ENCODE data around the gene TOP1.

Gene TOP1

DNA sequence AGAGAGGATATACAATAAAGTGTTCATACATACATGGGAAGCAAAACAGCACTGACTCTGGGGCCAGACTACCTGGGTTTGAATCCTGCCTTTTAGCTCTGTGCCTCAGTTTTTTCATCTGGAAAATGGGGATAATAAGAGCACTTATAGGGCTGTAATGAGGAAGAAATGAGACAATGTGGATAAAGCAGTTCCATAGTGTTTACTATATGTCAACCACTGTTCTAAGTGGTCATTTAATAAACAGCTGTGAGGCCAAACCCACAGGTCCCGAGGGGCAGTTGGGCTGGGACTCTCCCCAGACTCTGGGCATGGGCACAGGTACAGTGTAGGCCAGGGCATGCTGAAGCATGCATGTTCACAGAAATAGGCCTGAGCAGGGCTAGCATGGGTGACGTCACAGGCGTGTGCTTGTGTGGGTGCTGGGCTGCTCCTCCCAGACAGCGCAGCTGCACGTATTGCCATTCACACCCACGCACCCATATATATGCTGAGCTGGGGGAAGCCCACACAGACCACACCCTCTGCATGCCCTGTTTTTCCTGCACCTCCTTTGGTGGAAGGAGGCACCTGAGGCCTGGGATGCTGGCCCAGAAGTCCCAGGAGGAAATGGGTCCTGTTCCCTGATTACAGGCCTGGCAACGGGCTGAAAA lies 105.2 kb downstream of the TOP1 start:
- no peak for DNase-seq

DNA sequence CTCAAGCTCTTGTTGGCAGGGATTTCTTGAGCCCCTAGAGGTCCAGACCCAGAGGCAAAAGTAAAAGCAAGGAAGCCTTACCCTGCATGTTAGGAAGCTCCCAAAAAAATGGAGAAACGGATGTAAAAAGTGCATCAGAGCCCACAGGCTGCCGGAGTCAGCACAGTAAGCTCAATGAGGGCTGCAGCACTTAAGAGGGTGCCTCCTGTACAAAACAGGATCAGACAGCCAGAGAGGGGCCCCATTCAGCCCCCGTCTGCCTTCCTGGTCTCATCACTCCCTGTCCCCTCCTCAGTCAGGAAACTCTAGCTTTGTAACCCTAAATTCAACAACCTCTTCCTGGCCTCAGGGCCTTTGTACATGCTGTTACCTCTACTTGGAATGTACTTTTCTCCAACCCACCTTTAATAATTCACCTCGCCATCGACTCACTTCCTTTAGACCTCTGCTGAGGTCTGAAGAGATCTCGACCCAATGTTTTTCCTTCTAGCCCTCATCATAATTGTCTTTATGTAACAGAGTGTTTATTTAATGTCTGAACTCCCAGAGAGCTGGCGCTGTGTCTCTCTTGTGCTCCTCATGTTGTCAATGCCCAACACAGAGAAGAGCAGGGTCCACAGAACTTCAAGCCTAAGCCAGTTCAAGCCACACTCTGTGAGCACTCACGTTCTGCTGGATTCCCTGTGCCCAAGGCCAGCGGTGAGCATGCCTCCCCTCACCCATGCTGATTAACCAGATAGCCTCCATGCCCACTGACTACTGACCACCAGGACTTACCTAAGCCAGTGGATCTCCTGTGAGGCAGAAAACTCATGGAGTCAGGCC lies 106.0 kb downstream of the TOP1 start:
- no peak for DNase-seq

DNA sequence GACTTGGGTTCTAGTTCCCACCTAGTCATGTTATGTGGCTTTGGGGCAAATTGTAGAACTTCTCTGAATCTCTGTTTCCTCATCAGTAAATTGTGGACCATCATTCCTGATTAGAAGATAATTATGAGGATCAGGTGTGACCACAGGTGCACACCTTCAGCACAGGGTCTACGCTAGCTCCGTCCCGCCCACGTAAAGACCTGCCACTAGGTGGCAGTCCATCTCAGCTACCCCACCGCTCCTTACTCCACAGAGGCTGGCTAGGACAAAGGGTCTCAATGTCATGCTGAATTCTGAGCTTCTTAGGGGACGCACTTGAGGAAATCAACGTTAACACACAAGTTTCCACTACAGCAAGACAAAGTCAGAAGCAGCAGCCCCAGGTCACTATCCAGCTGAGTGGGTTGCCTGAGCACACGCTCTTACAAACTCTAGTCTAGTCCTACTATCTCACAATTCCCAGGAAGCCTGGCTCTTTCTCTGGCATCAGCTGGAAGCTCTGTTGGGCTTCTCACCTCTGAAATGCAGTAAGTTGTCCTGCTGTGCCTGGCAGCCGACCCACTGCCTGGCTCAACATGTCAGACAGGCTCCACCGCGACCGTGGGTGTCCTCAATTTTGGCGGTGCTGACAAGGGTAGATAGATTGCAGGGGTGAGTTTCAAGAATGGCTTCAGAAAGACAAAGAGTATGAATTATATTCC lies 106.7 kb downstream of the TOP1 start:
- peak; percentile 40 for DNase-seq

DNA sequence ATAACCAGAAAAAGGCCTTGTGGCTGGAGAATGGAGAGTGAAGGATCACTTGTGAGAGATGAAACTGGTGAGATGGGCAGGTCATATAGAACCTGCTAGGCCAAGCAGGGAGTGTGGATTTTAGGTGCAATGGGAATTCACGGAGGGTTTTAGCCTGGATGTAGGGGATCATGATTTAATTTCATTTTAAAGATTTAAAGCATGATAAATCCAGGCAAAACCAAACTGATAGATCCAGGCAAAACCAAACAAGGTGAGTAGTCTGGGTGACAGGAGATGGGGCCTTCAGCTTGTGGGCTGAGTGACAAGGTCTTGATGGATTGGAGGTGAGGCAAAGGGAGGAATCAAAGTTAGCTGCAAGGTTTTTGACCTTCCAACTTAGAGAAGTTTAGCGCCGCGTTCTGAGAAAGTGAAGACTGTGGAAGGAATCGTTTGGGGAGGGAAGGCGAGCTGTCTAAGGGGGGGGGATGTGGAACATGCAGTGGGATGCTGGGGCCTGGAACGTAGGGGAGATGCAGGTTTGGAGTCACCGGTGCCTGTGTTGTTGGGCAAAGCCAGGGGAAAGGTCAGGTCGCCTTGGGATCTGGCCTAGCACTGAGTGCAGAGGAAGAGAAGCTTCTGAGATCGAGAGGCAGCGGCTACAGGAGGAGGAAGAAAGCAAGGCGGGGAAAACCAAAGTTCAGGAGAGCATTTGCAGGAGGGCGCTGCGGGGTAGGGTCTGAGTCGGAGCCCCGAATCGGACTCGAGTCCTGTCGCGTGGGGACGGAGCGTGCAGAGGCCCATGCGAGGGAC lies 107.5 kb downstream of the TOP1 start:
- DNase-seq: no peak

DNA sequence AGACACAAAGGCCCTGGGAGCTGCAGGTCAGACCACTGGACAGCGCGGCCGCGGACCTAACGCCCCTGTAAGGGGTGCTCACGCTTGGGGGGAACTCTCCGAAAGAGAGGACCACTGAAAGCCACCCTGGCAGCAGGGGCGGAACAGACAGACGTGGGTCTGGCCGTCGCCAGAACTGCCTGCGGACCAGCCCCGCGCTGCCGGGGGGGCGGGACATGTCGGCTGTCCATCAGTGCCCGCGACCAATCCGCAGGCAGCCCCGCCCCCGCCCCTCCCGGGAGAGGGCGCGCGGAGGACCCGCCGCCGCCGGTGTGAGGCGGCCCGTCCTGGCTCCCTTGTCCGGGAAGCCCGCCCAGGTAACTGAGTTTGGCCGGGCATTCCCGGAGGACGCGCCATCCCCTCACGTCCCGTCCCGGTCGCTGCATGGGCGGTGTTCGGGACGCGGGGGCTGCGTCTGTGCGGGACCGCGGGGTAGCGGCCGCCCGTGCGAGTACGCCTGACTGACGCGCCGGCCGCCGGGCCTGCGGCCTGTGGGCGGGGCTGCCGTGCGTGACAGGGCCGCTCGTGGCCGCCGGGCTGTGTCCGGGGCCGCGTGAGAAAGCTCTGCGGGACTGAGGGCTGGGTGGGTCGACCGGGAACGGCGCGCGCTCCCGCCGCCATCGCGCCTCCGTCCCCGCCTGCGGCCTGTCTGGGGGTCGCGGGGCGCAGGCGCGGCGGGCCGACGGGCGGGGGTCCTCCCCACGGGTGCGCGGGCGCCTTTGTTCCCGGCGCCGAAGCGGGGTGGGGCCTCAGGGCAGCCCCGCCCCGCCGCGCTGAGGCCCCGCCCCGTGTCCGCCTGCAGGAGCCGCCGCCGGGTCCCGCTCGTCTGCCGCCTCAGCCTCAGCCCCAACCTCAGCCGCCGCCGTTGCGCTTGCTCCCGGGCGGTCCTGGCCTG lies 108.3 kb downstream of the TOP1 start, which contains the start of gene PLCG1:
PLCG1 (plus strand) TSS at position 864 of the 934 bp plus-strand sequence. CDS start 99 bp downstream, outside the sequence.
- peak; percentile 80 for DNase-seq

DNA sequence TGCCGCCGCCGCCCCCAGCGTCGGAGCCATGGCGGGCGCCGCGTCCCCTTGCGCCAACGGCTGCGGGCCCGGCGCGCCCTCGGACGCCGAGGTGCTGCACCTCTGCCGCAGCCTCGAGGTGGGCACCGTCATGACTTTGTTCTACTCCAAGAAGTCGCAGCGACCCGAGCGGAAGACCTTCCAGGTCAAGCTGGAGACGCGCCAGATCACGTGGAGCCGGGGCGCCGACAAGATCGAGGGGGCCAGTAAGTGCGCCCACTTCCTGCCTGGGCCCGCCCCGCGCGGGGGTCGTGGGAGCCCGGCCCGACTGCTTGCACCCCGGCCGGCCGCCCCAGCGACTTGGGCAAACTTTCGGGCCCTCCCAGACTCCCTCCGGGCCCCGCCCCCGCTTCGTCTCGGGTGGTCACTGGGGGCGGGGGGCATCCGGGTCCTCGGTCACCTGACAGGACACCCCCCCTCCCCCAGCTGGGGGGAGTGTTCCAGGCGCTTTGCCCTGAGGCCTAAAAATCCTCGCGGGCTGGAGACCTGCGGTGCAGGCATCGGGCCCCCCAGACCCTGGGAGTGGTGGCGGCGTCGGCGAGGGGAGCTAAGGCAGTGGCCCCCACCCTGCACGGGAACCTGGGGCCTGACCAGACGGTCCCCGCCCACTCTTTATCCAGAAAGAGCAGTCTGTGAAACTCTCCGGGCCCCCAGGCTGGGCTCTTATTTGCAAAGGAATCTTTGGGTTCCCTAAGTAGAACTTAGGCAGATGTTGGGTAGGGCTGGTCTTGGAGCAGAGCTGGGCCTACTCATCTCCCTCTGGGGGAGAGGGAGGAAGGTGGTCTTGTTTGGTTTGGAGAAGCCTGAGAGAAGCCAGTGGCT lies 109.2 kb downstream of the TOP1 start:
- peak; percentile 56 for DNase-seq

DNA sequence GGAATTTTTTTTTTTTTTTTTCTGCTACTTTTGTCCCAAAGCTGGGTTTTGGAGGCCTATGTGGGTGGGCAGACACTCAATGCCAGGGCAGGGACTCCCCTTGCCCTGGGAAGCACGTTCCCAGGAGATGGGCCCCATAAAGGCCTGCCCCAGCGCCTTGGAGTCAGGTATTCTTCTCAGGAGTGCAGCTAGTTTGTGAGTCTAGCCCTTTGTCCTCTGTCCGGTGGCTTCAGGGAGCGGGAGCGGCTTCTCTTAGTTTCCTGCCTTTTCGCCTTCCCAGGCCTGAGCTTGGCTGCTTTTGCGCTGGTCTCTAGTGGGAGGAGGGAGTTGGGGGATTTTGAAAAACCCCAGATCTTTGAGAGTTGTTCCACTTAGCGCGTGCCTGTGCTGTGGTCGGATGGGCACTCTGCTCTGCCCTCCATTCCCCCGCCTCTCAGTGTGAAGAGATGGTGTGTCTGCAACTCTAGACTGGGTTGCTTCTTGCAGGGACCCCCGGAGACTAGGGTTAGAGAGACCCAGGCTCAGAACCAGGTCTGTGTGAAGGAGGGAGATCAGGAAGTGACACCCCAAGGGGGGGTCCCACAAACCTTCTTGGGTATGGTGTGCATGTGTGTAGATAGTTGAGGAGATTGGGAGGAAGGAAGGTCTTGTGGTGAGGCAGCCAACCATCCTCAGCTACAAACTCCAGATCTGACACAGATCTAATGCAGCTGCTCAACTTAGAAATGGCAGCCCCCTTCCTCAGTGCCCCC lies 110.0 kb downstream of the TOP1 start:
- no peak for DNase-seq

DNA sequence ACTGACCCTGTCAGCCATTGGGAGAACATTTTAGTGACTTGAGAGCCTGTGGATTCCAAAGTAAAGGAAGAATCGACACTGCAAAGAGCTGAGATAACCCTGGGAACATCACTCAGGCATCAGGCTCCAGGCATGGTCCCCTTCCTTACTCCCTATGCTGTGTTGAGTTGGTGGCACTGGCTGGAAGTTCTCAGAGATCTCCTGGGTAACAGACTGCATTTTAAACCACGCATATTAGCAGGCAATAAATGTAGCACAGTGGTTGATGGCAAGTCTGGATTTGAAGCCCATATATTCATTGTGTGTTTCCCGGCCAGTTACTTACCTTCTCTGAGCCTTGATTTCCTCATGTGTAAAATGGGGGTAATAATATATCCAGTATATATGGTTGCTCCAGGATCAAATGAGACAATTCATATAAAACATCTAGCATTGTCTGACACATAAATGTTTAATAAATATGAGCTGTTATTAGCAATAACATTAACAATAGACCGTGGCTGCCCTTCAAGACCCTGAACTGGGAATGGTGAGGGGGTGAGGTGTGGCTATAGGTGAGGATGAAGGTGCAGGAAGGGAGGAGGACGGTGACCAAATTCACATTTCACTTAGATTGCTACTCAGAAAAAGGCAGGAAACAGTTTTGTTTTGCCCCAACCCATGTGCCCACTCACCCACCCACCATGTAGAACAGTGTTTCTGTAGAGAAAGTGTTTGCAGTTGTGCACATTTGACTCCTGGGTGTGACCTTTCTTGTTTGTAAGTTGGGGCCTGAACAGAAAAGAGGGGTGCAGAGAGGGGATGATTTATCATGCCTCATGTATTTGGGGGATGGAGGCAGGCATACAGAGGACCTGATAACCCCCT lies 110.8 kb downstream of the TOP1 start:
- DNase-seq: no peak

DNA sequence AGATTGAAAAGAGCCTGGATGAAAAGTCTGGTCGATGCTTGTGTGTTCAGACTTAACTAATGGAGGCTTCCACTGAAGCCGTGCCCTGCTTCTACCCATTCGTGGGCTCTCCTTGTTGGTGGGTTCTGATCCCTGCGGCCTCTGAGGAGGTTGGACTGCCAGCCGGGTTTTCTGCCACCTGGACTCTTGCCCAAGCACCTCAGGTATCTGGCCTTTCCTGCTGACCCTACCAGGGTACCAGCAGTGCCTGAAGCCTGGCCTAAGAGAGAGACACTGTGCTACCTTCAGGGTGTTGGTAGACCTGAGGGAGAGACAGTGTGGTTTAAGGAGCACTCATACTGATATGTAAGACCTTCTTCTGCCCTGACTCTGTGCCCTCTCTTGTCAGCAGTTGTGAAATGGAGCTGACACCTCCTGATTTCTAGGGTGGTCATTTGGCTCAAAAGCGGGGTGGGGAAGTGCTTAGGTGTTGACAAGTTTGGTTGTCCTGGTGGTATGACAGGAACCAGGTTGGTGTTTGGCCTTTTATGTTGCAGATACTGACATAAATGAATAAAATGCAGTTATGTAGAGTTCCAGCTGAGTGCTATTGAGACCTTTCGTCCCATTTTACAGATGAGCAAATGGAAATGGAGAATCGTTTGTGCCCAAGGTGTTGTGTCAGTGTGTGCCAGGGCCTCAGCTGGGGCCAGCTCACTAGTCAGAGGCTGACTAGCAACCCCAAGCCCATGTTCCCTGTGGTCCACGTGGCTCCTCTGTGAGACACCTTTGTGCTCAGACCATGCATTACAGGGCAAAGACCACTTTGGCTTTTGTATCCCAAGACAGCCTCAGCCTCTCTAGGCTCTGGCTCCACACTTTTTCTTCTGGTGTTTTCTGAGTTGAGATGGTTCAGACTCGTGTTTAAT lies 111.9 kb downstream of the TOP1 start:
- no peak for DNase-seq

DNA sequence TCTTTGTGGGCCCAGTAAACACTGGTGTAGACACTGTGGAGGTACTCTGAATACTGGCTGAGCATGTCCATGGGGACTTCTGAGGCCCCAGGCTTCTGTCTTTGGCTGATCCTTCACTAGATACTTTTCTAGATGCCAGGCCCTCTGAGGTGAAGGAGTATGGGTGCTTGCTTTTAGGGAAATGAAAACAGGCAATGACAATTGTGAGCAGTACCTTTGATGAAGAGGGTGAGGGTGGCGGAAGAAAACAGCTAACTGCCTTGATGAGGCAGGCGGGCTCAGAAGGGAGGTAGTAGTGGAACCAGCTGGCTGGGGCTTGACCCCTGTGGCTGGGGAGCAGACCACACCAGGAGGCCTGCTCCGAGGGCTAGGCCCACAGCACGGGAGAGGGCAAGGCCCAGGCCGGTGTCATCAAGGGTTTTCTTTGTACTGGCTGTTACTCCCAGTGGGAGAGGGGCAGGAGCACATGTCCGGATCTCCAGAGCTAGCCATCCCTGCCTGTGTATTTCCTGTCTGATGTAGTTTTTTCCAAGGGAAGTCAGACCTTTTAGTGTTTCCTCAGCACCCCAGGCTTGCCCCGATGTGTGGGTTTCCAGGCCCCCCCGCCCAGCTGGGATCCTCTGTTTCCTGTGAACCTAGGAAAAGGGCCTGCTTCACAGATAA lies 112.7 kb downstream of the TOP1 start:
- DNase-seq: no peak

DNA sequence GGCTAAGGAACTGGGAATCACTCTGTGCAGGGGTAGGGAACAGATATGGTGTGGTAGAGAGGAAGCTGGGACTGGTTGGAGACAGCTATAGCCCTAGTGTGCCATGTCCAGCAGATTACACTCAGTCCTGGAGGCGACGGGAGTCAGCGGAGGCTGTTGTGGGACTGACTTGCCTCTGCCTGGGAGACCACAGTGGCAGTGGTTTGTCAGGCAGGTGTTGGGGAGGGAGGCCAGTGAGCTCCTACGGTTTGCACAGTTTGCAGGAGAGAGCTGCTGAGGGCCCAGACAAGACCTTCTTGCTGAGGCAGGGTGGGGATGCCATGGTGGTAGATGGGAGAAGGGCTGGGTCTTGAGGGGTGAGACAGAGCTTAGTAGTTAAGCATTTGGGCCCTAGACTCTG lies 113.6 kb downstream of the TOP1 start:
- no peak for DNase-seq

DNA sequence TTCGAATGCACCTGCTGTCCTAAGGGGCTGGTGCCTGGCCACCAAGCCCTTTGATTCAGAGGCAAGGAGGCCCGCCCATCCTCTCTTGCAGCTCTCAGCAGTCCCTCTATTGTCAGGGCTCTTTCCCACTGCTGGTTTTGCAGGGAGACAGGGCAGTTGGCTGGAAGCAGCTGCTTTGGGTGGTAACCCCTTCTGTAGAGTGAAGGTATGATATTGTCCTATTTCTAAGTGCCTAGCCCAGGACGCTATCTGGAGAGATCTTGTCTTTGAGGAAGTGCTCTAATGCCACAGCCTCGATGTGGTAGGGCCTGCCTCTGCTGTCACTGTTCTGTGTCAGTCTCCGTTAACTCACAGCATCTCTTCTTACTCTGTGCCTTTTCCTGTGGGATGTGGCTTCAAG lies 114.3 kb downstream of the TOP1 start:
- DNase-seq: no peak

DNA sequence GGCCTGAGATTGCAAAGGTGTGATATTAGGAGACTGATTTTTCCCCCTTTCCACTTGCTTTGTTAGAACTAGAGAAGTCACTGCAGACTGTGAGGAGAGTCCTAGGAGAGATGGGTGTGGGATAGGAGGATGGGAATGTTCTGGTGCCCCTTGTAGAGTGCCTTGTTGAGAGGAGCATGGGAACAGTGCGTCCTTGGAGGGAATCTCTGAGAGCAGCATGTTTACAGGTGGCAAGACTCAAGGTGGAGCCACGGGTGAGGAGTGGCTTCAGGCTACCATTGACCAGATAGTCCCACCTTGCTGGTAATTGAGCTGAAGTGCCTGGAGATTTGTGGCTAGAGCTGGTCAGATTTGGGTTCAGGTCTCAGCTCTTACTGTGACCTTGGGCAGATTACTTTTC lies 114.7 kb downstream of the TOP1 start:
- no peak for DNase-seq

DNA sequence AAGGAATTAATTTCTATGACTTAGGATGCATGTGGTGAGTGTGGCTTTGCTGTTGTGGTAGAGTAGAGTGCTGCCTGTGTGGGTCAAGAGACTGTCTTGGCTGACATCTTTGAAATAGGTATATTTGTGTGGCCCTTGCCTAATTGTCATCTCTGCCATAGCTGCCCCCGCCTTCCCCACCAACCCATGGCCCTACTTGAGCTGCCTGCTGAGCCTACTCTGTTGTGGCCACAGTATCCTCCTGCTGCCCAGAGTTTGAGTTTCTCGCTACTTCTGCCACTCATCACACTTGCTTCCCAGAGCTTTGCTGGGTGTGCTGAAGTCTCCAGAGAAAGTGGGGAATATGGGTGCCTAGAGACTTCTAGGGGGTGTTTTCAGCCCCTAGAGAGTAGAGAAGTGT lies 116.7 kb downstream of the TOP1 start:
- DNase-seq: no peak

DNA sequence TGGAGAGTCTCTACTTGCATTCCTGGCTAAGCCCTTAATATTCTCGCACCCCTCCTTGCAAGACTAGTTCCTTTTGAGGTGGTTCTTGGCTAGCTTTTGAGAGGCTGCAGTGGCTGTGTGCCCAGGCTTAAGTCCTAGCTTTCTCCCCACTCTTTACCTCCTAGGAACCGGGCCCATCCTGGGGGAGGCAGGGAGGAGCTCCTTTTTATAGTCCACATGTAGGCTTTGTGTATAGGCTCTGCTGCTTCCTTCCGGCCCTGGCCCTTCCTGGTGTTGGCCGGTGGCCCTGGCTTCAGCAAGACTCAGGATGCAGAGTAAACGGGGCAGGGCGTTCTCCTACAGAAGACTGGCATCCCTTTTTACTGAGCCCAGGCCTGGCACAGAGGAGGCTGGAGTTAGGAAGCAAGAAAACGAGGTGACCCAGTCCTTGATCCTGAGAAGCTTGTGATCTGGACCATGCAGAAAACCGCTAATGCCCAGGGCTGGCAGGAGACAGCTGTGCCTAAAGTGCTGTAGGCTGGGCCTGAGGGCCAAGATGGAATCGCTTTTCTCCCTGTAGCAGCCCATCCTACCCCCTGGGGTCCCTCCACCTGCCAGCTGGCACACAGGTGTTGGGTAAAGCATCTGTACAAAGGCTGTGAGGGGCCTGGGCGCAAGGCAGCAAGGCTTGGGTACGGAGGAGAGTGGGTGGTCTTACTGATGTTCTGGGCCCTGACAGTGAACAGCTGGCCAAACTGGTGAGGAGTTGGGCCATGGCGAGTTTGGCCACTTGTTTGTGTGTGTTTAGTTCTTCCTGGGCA lies 117.4 kb downstream of the TOP1 start:
- no peak for DNase-seq

DNA sequence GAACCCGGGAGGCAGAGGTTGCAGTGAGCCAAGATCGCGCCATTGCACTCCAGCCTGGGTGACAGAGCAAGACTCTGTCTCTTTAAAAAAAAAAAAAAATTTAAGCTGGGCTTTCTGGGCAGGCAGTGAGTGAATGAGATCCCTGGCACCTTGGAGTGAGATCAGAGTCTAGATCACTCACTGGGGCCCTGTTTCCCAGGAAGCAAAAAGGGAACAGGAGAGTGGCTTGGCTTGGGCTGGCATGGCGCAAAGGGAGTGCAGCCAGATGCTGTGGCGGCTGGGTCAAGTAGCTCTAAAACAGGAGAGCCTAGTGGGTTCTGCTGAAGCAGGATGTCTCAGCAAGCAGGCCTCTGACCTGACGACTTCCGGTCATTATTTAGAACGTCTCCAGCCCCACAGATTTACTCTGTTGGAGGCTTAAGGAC lies 119.2 kb downstream of the TOP1 start:
- DNase-seq: no peak

Measured in COR-L47 (cell line).